NB4 (cell line): ENCODE data around the gene CA14.

ENCODE experiments used
- DNase-seq: peaks from one replicate; pipeline ENCODE4 v3.0.0; 2010; ENCODE audit warnings: low read depth
- H3K4me3 ChIP-seq: one replicate; pipeline ENCODE4 v1.5.1; 2011; ENCODE audit warnings: mild to moderate bottlenecking, low read depth, low read length, moderate library complexity
- MYC ChIP-seq: IDR thresholded peaks from 2 replicates; pipeline ENCODE4 v1.6.1; 2011; ENCODE audit warnings: low read depth, low read length
- POLR2A ChIP-seq: IDR thresholded peaks from 2 replicates; pipeline ENCODE4 v1.6.1; 2011; ENCODE audit warnings: mild to moderate bottlenecking; ENCODE audit not compliant: insufficient read length; ENCODE audit errors: extremely low read depth
- TF ChIP-seq, protein P1 (sequence below): IDR thresholded peaks from one replicate; pipeline ENCODE4 v1.5.1; 2012; ENCODE audit warnings: low read depth, low read length
- TF ChIP-seq, protein P2 (sequence below): IDR thresholded peaks from 2 replicates; pipeline ENCODE4 v1.6.1; 2011; ENCODE audit warnings: low read depth, low read length

CA14 gene

GRCh38 chr1:150283260-150283659 is 25.7 kb downstream of the CA14 start:
- DNase-seq, result no peak
- H3K4me3 ChIP-seq, result no peak overlapping the region
- no peak for TF ChIP-seq MYC
- TF ChIP-seq POLR2A, result no peak
- TF ChIP-seq, protein P1, sequence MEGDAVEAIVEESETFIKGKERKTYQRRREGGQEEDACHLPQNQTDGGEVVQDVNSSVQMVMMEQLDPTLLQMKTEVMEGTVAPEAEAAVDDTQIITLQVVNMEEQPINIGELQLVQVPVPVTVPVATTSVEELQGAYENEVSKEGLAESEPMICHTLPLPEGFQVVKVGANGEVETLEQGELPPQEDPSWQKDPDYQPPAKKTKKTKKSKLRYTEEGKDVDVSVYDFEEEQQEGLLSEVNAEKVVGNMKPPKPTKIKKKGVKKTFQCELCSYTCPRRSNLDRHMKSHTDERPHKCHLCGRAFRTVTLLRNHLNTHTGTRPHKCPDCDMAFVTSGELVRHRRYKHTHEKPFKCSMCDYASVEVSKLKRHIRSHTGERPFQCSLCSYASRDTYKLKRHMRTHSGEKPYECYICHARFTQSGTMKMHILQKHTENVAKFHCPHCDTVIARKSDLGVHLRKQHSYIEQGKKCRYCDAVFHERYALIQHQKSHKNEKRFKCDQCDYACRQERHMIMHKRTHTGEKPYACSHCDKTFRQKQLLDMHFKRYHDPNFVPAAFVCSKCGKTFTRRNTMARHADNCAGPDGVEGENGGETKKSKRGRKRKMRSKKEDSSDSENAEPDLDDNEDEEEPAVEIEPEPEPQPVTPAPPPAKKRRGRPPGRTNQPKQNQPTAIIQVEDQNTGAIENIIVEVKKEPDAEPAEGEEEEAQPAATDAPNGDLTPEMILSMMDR, result no peak
- TF ChIP-seq, protein P2, sequence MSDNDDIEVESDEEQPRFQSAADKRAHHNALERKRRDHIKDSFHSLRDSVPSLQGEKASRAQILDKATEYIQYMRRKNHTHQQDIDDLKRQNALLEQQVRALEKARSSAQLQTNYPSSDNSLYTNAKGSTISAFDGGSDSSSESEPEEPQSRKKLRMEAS, result no peak

DNA sequence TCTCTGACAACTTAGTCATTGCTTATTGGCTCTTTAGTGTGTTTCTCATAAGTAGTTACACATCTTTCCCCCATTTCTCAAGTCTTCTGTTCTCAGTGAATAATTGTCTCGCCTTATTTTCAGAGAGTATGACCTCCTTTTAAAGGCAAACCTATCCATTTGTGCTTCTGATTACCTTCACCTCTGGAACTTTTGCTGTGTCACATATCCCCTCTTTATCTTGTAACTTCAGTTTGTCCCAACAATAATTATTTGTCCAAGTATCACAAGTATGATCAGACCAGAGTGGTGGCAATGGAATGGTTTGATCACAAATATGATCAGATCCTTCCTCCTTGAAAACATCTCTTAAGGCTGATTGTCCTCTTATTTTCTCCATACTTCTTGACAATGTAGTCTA is 30.8 kb downstream of the CA14 start:
- TF ChIP-seq, protein P2, result no peak
- TF ChIP-seq MYC (no peak), POLR2A (no peak)
- TF ChIP-seq, protein P1, result no peak
- H3K4me3 ChIP-seq, result no peak overlapping the region
- no peak for DNase-seq

DNA sequence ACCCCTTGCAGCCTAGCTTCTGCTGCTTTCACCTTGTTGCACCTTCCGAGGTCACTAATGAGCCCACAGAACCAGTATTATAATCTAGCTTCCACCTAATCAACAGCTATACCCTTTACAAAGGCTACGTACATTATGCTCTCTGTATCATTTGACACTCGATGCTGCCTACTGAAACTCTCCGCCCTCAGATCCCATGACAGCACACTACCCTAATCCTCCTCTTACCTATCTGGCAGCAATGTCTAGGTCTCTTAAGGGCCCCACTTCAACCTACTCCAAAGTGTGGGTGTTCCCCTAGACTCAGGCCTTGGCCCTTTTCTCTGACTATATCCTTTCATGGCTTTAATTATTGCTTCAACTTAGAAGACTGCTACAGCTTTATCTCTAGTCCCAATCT is 31.2 kb downstream of the CA14 start:
- TF ChIP-seq, protein P1, result no peak
- no peak for TF ChIP-seq POLR2A
- TF ChIP-seq, protein P2, result no peak
- TF ChIP-seq MYC, result no peak
- no peak for DNase-seq
- H3K4me3 ChIP-seq, result no peak overlapping the region

DNA sequence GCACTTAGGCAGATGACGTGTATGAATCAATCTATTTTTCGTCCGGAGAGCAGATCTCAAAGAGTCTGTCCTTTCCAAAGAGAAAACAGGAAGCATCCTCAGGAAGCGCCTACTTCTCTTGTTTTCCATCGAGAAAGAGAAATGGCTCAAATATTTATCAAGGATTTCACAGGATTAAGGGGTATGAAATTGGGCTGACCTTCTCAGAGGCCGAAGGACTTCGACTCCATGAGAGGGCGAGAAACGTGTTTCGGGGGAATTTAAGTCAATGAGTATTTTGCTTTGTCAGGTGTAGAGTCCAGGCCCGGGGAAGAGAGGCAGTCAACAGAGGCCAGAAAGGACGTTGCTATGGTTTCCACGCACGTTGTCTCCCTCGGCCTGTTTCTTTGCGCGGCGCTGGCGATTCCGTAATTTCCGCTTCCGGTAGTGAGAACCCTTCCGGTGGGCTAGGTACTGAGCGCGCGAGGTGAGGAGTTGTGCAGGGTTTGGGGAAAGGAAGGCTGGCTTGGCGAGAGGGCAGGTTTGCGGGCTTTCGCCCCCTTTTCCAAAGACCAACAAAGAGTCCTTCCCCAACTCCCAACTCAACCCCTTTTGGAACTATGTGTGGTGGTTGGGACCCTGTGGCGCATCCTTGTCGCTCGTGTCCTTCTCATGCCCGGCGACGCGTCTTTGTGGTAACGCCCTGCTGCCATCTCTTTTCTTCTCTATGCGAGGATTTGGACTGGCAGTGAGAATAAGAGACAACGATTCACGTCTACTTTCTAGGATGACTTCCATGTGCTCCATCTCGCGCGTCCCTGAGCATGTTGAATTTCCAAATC is 36.1 kb downstream of the CA14 start, which contains the start of gene MRPS21:
Gene MRPS21, plus strand, starts transcription at position 429 of the 821 bp plus-strand sequence. CDS start 506 bp downstream, outside the sequence.
- TF ChIP-seq, protein P1, result no peak
- TF ChIP-seq POLR2A, result peak; percentile 95
- TF ChIP-seq MYC, result peak; percentile 97
- TF ChIP-seq, protein P2, result peak; percentile 93
- peak; percentile 94 for DNase-seq
- H3K4me3 ChIP-seq, result peak within 1 kb of the TSS; percentile 100

DNA sequence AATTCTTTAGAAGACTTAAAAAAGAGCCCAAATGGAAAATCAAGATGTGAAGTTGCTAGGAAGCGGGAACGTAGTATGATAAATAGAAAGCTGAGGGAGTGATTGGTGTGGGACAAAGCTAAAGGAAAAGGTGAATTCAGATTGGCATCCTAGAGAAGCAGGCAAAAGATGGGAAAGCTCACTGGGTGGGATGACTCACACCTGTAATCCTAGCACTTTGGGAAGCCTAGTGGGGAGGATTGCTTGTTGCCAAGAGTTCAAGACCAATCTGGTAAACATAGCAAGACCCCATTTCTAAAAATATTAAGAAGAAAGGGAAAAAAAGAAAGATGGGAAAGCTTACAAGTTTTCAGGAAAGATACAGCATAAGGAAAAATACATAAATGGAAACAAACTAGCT is 37.9 kb downstream of the CA14 start:
- no peak for DNase-seq
- TF ChIP-seq, protein P2, result no peak
- no peak for TF ChIP-seq MYC
- TF ChIP-seq, protein P1, result no peak
- TF ChIP-seq POLR2A, result no peak
- peak overlapping the region; percentile 0 for H3K4me3 ChIP-seq
